AG04450 (cell line): ENCODE results near the gene PPP1R13B. TPM values are rescaled to one million over a fixed set of nuclear protein-coding genes. Genes with fewer than 3 reads are reported as not detected.

Experiments used
- CTCF ChIA-PET: fragments of 300-600, 350-600 bp; formaldehyde crosslinking; extraction: SDS; loops from one replicate; lab custom pipeline; 2022; ENCODE audit warnings: antibody characterized with exemption, inconsistent platforms; lab: Charles Lee
- POLR2A ChIA-PET: fragments of 350-600 bp; formaldehyde crosslinking; extraction: SDS; loops from one replicate; lab custom pipeline; 2021; ENCODE audit warnings: antibody characterized with exemption, inconsistent platforms; lab: Yijun Ruan, JAX
- DNase-seq: peaks from one replicate; pipeline ENCODE4 v3.0.0-alpha.2; 2011; ENCODE audit warnings: low read depth, low spot score
- H3K27ac ChIP-seq: one replicate; pipeline ENCODE4 v1.5.1; 2012; ENCODE audit warnings: low read depth, low read length, control low read depth
- H3K27me3 ChIP-seq: one replicate; pipeline ENCODE4 v1.6.0; 2012; ENCODE audit warnings: low read length; ENCODE audit not compliant: control insufficient read depth, insufficient read depth
- H3K4me3 ChIP-seq: 2 replicates; pipeline ENCODE4 v1.5.1; 2011; ENCODE audit warnings: mild to moderate bottlenecking, low read depth, low read length, control low read depth
- H3K9me3 ChIP-seq: 2 replicates; pipeline ENCODE4 v1.5.1; 2012; ENCODE audit warnings: low read length; ENCODE audit not compliant: control insufficient read depth, insufficient read depth
- CTCF ChIP-seq: IDR thresholded peaks from 2 replicates; pipeline ENCODE4 v1.5.1; 2011; ENCODE audit warnings: low read depth, low read length, control low read depth, inconsistent platforms
- polyA plus RNA-seq: library from polyadenylated mRNA; depleted of rRNA; stranded (reverse); fragments of >200 nt; gene quantifications from 2 replicates; pipeline ENCODE4 v1.2.3, GENCODE V29; 2011

The PPP1R13B gene
- polyA plus RNA-seq, 1 experiment, result 0.62 TPM

DNA sequence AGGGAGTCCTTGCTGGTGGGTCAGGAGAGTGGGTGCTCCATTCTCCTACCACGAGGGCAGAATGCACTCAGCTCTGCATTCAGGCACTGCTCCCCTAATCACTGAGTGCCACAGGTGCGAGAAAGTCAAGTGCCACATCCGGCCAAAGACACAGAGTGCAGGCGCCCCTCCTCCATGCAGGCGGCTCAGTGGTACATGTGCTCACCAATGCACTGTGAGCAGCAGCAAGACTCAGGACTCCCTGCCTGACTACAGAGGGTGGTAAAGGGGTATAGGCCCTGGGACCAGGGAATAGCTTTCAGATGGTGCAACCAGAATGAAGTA lies 98.9 kb downstream of the PPP1R13B start:
- ChIA-PET POLR2A (interaction anchor here (0.6 kb wide), 1 partner anchor 299 kb away, joined by 3 read pairs; no protein-coding TSS in a partner anchor), CTCF (no interaction called here)
- Histone ChIP-seq H3K27ac (no peak overlapping the region), H3K4me3 (no peak overlapping the region), H3K27me3 (no peaks in the 10 kb centered on the region), H3K9me3 (no peaks in the 10 kb centered on the region)
- no peak for DNase-seq
- TF ChIP-seq CTCF, result no peak

- H3K4me3 ChIP-seq, result no peak overlapping the region
- no peak for DNase-seq
- no peak overlapping the region for H3K27ac ChIP-seq
- no peak for TF ChIP-seq CTCF
- no peaks in the 10 kb centered on the region; the same call in 1 of the 2 replicates for H3K9me3 ChIP-seq
- H3K27me3 ChIP-seq, result no peaks in the 10 kb centered on the region
- ChIA-PET CTCF (interaction anchor here (0.6 kb wide), 1 partner anchor 175 kb away, joined by 4 read pairs; no protein-coding TSS in a partner anchor), POLR2A (no interaction called here)
Measured at GRCh38 chr14:103746701-103747100, 100.7 kb downstream of the PPP1R13B start.

GRCh38 chr14:103745424-103745823 lies 102.0 kb downstream of the PPP1R13B start:
- no peak for DNase-seq
- Histone ChIP-seq H3K27ac (no peak overlapping the region), H3K9me3 (no peaks in the 10 kb centered on the region; the same call in 1 of the 2 replicates), H3K27me3 (no peaks in the 10 kb centered on the region), H3K4me3 (no peak overlapping the region)
- ChIA-PET CTCF (no interaction called here), POLR2A (no interaction called here)
- no peak for TF ChIP-seq CTCF

GRCh38 chr14:103744621-103745395 lies 102.6 kb downstream of the PPP1R13B start:
- Histone ChIP-seq H3K4me3 (no peak overlapping the region), H3K27ac (no peak overlapping the region), H3K27me3 (no peaks in the 10 kb centered on the region), H3K9me3 (peaks cover 4% of the 10 kb centered on the region; the same call in 1 of the 2 replicates)
- ChIA-PET CTCF (interaction anchor here (0.5 kb wide), 1 partner anchor 156 kb away, joined by 3 read pairs; no protein-coding TSS in a partner anchor), POLR2A (no interaction called here)
- no peak for DNase-seq
- TF ChIP-seq CTCF, result no peak

- peaks cover 4% of the 10 kb centered on the region; the same call in 1 of the 2 replicates for H3K9me3 ChIP-seq
- POLR2A ChIA-PET, result no interaction called here
- H3K27me3 ChIP-seq, result no peaks in the 10 kb centered on the region
- H3K27ac ChIP-seq, result no peak overlapping the region
- no peak for TF ChIP-seq CTCF
- no peak overlapping the region for H3K4me3 ChIP-seq
- DNase-seq, result no peak
- CTCF ChIA-PET, result no interaction called here
Measured at GRCh38 chr14:103743691-103744090, 103.7 kb downstream of the PPP1R13B start.
